ENCODE measurements around the gene TIAM2.
"Not testable (repeated sequence)": the region's sequence is repeated elsewhere in the genome, so short reads cannot be mapped to it uniquely, and the experiment has no call there.

TIAM2 gene

DNA sequence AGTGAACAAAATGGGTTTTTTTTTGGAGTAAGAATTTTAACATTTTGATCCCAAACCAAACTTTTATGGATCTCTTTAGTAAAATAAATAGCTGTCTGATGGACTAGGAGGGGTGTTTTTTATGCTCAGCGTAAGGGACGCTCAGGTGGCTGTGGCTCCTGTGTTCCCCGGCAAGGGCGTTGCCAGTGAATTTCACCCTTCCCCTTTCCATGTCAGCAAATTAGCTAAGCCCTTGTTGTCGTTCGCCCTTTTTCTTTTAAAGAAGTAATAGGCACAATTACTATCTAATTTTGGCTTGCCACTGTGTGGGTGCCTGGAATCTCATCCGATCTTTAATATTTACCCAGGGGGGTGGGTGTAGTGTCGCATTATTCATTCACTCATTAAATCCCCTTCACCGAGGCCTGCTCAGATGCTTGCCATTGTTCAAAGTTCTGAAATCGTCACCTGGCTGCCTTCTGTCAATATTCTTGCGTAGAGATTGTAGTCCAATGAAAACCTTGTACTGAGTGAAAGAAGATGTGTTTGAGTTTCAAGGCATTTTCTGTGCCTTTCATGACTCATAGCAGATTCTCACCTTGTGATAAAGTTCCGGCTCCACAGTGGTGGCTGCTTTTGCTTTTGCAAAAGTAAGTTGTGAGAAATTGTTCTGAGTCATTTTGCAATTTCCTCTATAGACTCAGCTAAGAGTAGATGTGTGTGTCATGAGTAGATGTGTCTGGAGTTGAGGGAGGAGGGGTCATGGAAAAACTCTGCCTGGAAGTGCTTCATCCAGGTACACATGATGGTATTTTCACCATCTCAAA lies 228.7 kb downstream of the TIAM2 start:
- peak in 3 of 4 experiments; percentile 18 to 42 (median 33) for DNase-seq (ENCODE audit: low read depth in 4 of 4, low spot score in 1 of 4)

DNA sequence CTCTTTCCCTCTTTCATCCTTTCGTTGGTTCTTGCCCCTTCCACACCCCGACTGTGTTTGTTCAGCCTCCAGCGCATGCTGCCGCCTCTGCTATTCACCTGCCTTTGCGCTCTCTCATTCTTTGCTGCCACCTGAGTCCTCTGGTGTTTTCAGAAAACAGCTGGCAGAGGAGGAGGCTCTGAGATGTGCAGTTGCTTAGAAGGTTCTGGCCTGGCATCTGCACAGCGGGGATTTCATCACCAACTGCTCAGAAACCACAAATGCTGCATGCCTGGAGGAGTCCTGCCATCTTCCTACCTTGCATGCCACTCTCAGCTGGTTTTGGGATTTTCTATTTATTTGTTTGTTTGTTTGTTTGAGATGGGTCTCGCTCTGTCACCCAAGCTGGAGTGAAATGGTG lies 229.5 kb downstream of the TIAM2 start:
- no peak for DNase-seq (ENCODE audit: low read depth in 4 of 4, low spot score in 1 of 4)

DNA sequence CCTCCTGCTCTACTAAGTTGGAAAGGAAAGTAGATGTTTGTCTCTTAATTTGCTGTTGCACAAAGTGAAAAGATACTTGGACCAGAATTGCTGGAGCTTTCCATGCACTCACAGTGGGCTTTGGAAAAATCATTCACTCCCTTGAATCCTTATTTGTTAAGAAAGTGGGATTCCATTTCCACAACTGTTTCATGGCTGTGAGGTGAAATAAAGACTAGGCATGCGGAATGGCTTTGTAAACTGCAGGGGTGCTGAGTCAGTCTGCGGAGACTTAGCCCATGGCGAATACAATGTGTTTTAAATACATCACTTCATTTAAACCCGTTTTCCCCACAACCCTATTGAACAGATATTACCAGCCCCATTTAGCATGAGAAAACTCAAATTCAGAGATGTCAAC lies 231.9 kb downstream of the TIAM2 start:
- DNase-seq (ENCODE audit: low read depth in 4 of 4, low spot score in 1 of 4), result no peak

- DNase-seq (ENCODE audit: low read depth in 4 of 4, low spot score in 1 of 4), result no peak
Observed at GRCh38 chr6:155228546-155229166, 233.5 kb downstream of the TIAM2 start.

- DNase-seq (ENCODE audit: low read depth in 4 of 4, low spot score in 1 of 4), result not testable (repeated sequence)
Observed at GRCh38 chr6:155230975-155231374, 235.9 kb downstream of the TIAM2 start.

- DNase-seq (ENCODE audit: low read depth in 4 of 4, low spot score in 1 of 4), result no peak
Observed at GRCh38 chr6:155232848-155233247, 237.7 kb downstream of the TIAM2 start.

DNA sequence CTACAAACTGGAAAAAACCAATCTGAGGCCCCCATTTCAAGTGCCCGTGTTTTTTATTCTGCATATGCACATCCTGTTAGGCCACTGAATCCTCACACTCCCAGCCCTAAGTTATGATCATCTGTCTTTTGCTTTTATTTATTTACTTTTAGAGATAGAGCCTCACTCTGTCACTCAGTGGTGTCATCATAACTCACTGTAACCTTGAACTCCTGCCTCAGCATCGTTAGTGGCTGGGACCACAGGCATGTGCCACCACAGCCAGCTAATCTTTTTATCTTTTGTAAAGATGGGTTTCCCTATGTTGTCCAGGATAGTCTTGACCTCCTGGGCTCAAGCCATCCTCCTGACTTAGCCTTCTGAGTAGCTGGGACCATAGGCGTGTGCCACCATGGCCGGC lies 239.1 kb downstream of the TIAM2 start:
- no peak for DNase-seq (ENCODE audit: low read depth in 4 of 4, low spot score in 1 of 4)

GRCh38 chr6:155234687-155235086 lies 239.6 kb downstream of the TIAM2 start:
- no peak for DNase-seq (ENCODE audit: low read depth in 4 of 4, low spot score in 1 of 4)

DNA sequence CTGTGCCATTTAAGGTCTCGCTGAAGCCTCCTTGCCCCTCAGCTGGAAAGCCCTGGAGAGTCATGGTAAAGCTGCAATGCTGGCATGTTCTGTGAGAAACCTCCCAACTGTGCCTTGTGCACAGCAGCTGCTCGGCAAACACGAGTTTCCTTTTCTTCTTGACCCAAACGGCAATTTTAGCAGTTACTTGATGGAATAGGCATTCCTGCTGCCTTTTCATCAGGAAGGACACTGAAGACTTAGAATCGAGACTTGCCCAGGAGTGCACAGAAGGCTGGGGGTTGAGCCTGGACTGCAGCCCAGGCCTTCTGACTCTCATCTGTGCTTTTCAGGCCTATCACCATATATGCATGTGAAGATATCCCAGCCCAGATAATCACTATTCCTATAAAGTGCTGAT lies 240.0 kb downstream of the TIAM2 start:
- no peak for DNase-seq (ENCODE audit: low read depth in 4 of 4, low spot score in 1 of 4)

GRCh38 chr6:155237613-155238012 lies 242.5 kb downstream of the TIAM2 start:
- no peak for DNase-seq (ENCODE audit: low read depth in 4 of 4, low spot score in 1 of 4)

DNA sequence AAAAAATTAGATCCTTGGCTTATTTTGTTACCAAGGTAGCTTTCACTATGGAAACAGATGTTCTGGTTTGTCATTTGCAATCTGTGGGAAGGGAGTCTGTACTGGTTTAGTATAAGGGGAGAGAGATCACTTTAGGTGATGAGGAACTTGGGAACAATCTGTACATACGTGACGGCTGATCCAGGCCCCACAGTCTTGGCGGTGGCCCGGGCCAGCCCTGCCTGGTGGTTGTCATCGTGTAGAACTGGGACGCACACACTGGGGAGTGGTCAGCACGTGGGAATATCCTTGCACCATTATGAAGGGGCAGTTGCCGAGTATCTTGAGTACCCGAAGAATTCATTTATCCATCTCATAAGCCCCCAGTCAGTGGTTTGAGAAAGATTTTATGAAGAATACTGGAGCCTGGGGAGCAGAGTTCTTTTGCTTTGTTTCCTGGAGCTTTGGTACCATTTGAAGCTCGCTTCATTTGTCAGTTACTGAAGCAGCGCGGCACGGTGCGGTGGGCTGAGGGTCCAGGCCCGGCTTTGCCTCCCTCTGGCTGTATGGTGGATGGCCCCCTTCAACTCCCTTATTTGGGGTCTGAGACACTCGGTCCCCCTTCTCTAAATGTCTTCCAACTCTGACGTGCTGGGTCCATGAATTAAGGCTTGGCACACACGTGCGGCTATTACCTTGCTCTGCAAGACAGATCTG lies 245.9 kb downstream of the TIAM2 start:
- no peak for DNase-seq (ENCODE audit: low read depth in 4 of 4, low spot score in 1 of 4)

DNA sequence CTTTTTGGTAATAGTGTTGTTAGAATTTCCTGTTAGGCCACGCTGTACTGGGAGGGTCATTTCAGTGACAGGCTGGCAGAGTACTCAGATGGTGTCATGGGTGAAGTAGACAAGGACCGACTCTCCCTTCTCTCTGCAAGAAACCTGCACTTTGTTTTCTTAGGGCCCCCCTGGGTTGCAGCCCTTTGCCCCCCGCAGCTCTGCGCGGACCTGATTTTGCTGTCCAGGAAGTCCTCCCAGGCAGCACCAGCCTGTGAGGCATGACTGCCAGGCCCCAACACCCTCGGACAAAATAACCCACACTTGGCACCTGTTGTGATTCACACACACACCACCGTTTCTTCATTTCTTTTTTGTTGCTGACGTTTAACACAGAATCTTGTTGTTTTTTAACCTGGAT lies 246.9 kb downstream of the TIAM2 start:
- DNase-seq (ENCODE audit: low read depth in 4 of 4, low spot score in 1 of 4), result no peak

GRCh38 chr6:155244434-155244833 lies 249.3 kb downstream of the TIAM2 start:
- DNase-seq (ENCODE audit: low read depth in 4 of 4, low spot score in 1 of 4), result no peak

DNA sequence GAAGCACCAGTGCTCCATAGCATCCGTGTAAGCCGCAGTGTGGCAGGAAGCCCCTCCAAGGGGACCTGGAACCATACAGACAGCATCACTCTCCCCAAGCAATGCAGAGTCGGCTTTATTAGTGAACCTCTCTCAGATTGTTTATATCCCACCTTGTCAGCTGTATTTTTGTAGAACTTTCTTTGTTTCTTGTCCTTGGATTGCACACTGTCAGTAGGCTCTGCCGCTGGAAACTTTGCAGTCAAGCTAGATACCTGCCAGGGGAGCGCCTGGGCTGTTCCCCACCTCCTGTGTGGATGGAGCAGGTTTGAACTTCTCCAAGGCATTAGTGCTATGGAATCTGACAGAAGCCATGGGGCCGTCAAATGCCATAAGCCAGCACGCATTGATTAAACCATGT lies 250.1 kb downstream of the TIAM2 start:
- no peak for DNase-seq (ENCODE audit: low read depth in 4 of 4, low spot score in 1 of 4)

GRCh38 chr6:155245831-155246230 lies 250.7 kb downstream of the TIAM2 start:
- DNase-seq (ENCODE audit: low read depth in 4 of 4, low spot score in 1 of 4), result no peak

GRCh38 chr6:155246825-155247224 lies 251.7 kb downstream of the TIAM2 start:
- DNase-seq (ENCODE audit: low read depth in 4 of 4, low spot score in 1 of 4), result no peak

GRCh38 chr6:155247618-155248007 lies 252.5 kb downstream of the TIAM2 start:
- DNase-seq (ENCODE audit: low read depth in 4 of 4, low spot score in 1 of 4), result no peak

- DNase-seq (ENCODE audit: low read depth in 4 of 4, low spot score in 1 of 4), result no peak
Observed at GRCh38 chr6:155248008-155249001, 253.2 kb downstream of the TIAM2 start.

DNA sequence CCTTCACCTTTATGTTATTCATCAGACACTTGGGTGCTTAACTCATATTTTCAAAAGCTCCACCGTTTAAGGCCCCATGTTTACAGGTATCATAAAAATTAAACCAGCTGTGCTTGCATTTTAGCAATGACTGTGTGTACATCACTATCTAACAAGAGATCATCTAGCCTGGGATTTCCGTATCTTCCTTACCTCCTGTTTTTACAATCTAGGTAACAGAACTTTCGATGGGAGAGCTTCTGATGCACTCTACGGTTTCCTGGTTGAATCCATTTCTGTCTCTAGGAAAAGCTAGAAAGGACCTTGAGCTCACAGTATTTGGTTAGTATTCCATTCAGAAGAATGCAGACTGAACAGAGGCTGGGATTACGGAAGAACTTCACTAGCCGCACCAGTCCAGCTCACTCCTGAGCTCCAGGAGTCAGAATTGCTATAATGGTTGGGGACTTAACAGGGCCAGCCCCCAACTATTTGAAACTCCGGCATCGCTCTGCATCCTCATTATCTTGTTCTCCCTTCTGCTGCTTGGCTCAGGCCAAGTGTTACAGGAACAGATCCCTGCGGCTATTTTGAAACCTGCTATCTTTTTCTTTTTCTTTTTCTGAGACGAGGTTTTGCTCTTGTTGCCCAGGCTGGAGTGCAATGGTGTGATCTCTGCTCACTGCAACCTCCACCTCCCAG lies 255.7 kb downstream of the TIAM2 start:
- no peak for DNase-seq (ENCODE audit: low read depth in 4 of 4, low spot score in 1 of 4)

DNA sequence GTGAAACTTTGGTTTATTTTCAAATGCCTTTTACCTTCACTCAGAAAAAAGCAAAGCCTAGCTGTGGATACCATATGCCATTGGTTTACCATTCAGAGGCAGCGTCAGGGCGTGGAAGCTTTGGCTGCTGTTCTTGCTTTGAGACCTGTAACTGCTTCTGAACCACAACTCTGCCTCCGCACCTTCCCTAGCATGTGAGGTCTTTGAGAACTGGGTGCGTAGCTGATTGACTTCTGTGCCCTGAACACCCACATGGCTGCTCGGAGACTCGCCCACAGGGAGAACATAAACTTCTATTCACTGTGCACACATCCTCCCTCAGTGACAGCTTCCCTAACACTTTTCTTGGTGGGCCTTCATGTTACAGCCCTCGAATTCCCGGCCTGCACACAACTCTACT lies 257.5 kb downstream of the TIAM2 start:
- no peak for DNase-seq (ENCODE audit: low read depth in 4 of 4, low spot score in 1 of 4)

Measured in stimulated activated CD4-positive, alpha-beta T cell treated with anti-CD3 and anti-CD28 coated beads, Interleukin-1b, Interleukin-23, amount 100 ng/mL, for 24 hours (primary cell).